GM23338 (cell line): ENCODE measurements around the gene STAP2. TPM values are rescaled to one million over a fixed set of nuclear protein-coding genes. Genes with fewer than 3 reads are reported as not detected.
A peak's percentile ranks its signal among the peaks of the same experiment; 100 is the strongest.

ENCODE experiments used
- ATAC-seq: fragments of 200-7000 bp; cut with Tn5 transposase; 3 replicates; pipeline ENCODE4 v1.9.1; 2020
- DNase-seq: peaks from one replicate; pipeline ENCODE4 v3.0.0-alpha.2; 2015; ENCODE audit warnings: low spot score
- H2AFZ ChIP-seq: fragments of 200-600 bp; sonication (generic); 2 replicates; pipeline ENCODE4 v1.8.0; 2016; ENCODE audit warnings: antibody characterized with exemption, mild to moderate bottlenecking, moderate library complexity
- H3F3A ChIP-seq: fragments of 200-600 bp; sonication (generic); replicated peaks from 2 replicates; pipeline ENCODE4 v1.8.0; 2017; ENCODE audit warnings: antibody characterized with exemption, mixed run types, low read depth
- H3K27ac ChIP-seq: fragments of 200-600 bp; sonication (generic); 2 replicates; pipeline ENCODE4 v1.6.1; 2016; ENCODE audit warnings: low read depth
- H3K27me3 ChIP-seq: fragments of 200-600 bp; sonication (generic); 2 replicates; pipeline ENCODE4 v1.8.0; 2016; ENCODE audit warnings: mild to moderate bottlenecking, mixed run types, moderate library complexity; ENCODE audit not compliant: insufficient read depth
- H3K36me3 ChIP-seq: fragments of 200-600 bp; sonication (generic); 2 replicates; pipeline ENCODE4 v1.8.0; 2016; ENCODE audit warnings: mild to moderate bottlenecking; ENCODE audit not compliant: insufficient read depth
- H3K4me1 ChIP-seq: fragments of 200-600 bp; sonication (generic); 2 replicates; pipeline ENCODE4 v1.8.0; 2016; ENCODE audit warnings: mild to moderate bottlenecking, moderate library complexity; ENCODE audit not compliant: insufficient read depth
- H3K4me2 ChIP-seq: fragments of 200-600 bp; sonication (generic); 2 replicates; pipeline ENCODE4 v1.7.1; 2017; ENCODE audit warnings: mixed run types
- H3K4me3 ChIP-seq: fragments of 200-600 bp; sonication (generic); 2 replicates; pipeline ENCODE4 v1.6.1; 2016; ENCODE audit warnings: mixed run types
- H3K79me2 ChIP-seq: fragments of 200-600 bp; sonication (generic); replicated peaks from 2 replicates; pipeline ENCODE4 v1.8.0; 2017; ENCODE audit warnings: mild to moderate bottlenecking; ENCODE audit not compliant: insufficient read depth
- H3K9me2 ChIP-seq: fragments of 200-600 bp; sonication (generic); 2 replicates; pipeline ENCODE4 v1.8.0; 2017; ENCODE audit not compliant: insufficient read depth
- H4K20me1 ChIP-seq: fragments of 200-600 bp; sonication (generic); replicated peaks from 2 replicates; pipeline ENCODE4 v1.8.0; 2017; ENCODE audit warnings: mild to moderate bottlenecking; ENCODE audit not compliant: insufficient read depth
- H3K27ac Mint-ChIP-seq: 2 replicates; pipeline ENCODE4 v1.8.0; 2020; ENCODE audit warnings: inconsistent platforms, mild to moderate bottlenecking, moderate library complexity, mixed read lengths
- H3K27me3 Mint-ChIP-seq: 3 replicates; pipeline ENCODE4 v1.8.0; 2022; ENCODE audit warnings: low read depth, mild to moderate bottlenecking, moderate library complexity, mixed read lengths, inconsistent platforms; ENCODE audit not compliant: insufficient read depth, poor library complexity
- H3K36me3 Mint-ChIP-seq: 3 replicates; pipeline ENCODE4 v1.8.0; 2021; ENCODE audit warnings: low read depth, mild to moderate bottlenecking, inconsistent platforms, moderate library complexity, mixed read lengths
- H3K4me1 Mint-ChIP-seq: 3 replicates; pipeline ENCODE4 v1.8.0; 2020; ENCODE audit warnings: mild to moderate bottlenecking, inconsistent platforms, mixed read lengths
- H3K4me3 Mint-ChIP-seq: 3 replicates; pipeline ENCODE4 v1.8.0; 2021; ENCODE audit warnings: moderate library complexity, mild to moderate bottlenecking, inconsistent platforms, mixed read lengths
- H3K9me3 Mint-ChIP-seq: 3 replicates; pipeline ENCODE4 v1.8.0; 2020; ENCODE audit warnings: moderate library complexity, mild to moderate bottlenecking, inconsistent platforms, mixed read lengths
- EZH2phosphoT487 ChIP-seq: fragments of 200-600 bp; sonication (generic); IDR thresholded peaks from one replicate; pipeline ENCODE4 v1.8.1; 2018; ENCODE audit warnings: antibody characterized with exemption; ENCODE audit not compliant: unreplicated experiment
- JUNB ChIP-seq: IDR thresholded peaks from one replicate; pipeline ENCODE4 v1.6.1; 2016; ENCODE audit warnings: antibody characterized with exemption; ENCODE audit not compliant: unreplicated experiment
- NANOG ChIP-seq: IDR thresholded peaks from 2 replicates; pipeline ENCODE4 v1.6.1; 2016; ENCODE audit warnings: antibody characterized with exemption, borderline replicate concordance
- POLR2AphosphoS5 ChIP-seq: IDR thresholded peaks from 2 replicates; pipeline ENCODE4 v1.6.1; 2016; ENCODE audit warnings: antibody characterized with exemption, low read depth
- REST ChIP-seq: IDR thresholded peaks from one replicate; pipeline ENCODE4 v1.6.1; 2018; ENCODE audit warnings: antibody characterized with exemption; ENCODE audit not compliant: unreplicated experiment
- ZNF331 ChIP-seq: fragments of 250-450 bp; sonication (Bioruptor Pico); IDR thresholded peaks from 2 replicates; pipeline ENCODE4 v1.5.0; 2020; ENCODE audit warnings: low read depth, mild to moderate bottlenecking, moderate library complexity
- polyA plus RNA-seq: library from polyadenylated mRNA; unstranded; fragments of >200 nt; fragmentation: Nextera tagmentation; extraction: Ambion mirVana; gene quantifications from 2 replicates; pipeline ENCODE4 v1.2.1, GENCODE V29; 2016
- total RNA-seq: library from RNA; depleted of rRNA; stranded (reverse); fragments of >200 nt; shearing (Covaris generic); gene quantifications from 2 replicates; pipeline ENCODE4 v1.2.3, GENCODE V29; 2014
- TF ChIP-seq, protein P1 (sequence below), 2 experiments: fragments of 200-600 bp in 1 of 2; sonication (generic) in 1 of 2; conservative IDR thresholded peaks; 2 replicates each; pipeline versions ENCODE4 v1.5.1 to v1.6.1; 2016 to 2017; ENCODE audit warnings: antibody characterized with exemption in 2 of 2, low read depth in 2 of 2, mild to moderate bottlenecking in 2 of 2, moderate library complexity in 1 of 2

Gene STAP2
- total and polyA plus RNA-seq, 2 experiments from 2014 or later: 15.1 to 20.7 TPM

- TF ChIP-seq REST: no peak
- no peak for TF ChIP-seq EZH2phosphoT487
These were observed 46.1 kb downstream of the STAP2 start (continued) for GRCh38 chr19:4292515-4292914.

DNA sequence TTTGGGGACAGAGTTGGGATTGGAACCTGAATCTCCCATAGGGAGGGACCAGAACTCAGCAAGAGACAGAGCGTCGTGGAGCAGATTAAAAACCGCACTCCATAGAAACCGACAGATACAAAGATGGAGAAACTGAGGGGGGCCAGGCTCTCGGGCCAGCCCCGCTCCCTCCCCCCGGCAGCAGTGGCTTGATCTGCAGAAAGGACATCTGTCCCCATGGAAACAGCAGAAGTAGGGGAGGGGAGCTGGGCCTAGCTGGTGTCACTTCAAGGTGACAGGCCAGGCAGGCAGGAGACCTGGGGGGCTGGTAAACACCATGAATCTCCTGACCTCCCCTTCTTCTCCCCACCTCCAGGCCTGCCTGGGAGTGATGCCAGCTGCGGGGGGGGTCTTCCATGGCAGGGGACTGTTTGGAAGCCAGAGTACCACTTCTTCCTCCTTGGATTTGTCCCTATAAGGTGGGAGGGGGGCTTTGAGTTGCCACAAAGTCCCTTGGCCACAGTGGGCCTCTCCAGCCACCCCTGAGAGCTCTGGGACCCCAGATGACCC, 47.4 kb downstream of the STAP2 start:
- Mint-ChIP-seq H3K9me3 (no peaks in the 10 kb centered on the region), H3K36me3 (no peaks in the 10 kb centered on the region), H3K27me3 (peaks cover 10% of the 10 kb centered on the region), H3K4me1 (peaks cover 5% of the 10 kb centered on the region; the same call in 1 of the 3 replicates), H3K27ac (no peak overlapping the region), H3K4me3 (no peak overlapping the region)
- no peak for DNase-seq
- H3F3A ChIP-seq: no peaks in the 10 kb centered on the region
- no peaks in the 10 kb centered on the region for H3K79me2 ChIP-seq
- no peaks in the 10 kb centered on the region for H3K4me1 ChIP-seq
- no peaks in the 10 kb centered on the region for H3K9me2 ChIP-seq
- H4K20me1 ChIP-seq: no peaks in the 10 kb centered on the region
- H3K4me3 ChIP-seq: no peak overlapping the region
- no peak for ATAC-seq
- H3K4me2 ChIP-seq: no peak overlapping the region
- H3K36me3 ChIP-seq: no peaks in the 10 kb centered on the region
- H2AFZ ChIP-seq: no peak overlapping the region
- no peaks in the 10 kb centered on the region for H3K27me3 ChIP-seq
- TF ChIP-seq ZNF331: no peak
- TF ChIP-seq JUNB: no peak
- no peak for TF ChIP-seq NANOG
- no peak overlapping the region for H3K27ac ChIP-seq

DNA sequence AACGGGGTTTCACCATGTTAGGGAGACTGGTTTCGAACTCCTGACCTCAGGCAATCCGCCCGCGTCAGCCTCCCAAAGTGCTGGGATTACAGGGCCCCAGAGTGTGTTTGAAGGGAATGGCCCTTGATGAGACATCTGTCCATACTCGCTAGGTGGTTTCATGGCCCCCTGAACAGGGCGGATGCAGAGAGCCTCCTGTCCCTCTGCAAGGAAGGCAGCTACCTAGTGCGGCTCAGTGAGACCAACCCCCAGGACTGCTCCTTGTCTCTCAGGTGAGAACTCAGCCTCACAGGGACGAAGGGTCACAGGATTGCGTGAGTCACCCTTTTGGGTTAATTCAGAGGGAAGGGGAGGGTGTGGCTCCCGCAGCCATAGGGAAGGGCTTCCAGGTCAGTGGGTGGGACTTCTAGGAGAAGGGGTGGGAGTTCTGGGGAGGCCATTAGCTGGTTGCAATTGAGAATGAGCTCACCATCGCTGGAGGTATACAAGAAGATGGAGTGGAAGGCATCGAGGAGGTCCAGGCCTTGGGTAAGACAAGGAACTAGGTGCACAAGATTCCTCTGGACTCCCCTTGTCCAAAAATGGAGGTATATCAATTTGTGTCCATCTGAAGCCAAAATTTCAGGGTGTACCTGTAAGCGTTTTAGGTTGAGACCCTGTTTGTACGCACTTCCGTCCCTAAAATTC, 50.4 kb downstream of the STAP2 start:
- ATAC-seq (peak; percentile 16), DNase-seq (peak; percentile 59)
- Histone ChIP-seq H3K27me3 (no peaks in the 10 kb centered on the region), H2AFZ (no peak overlapping the region), H3K4me2 (no peak overlapping the region), H3K4me3 (no peak overlapping the region), H3F3A (no peaks in the 10 kb centered on the region), H3K36me3 (no peaks in the 10 kb centered on the region), H3K4me1 (no peaks in the 10 kb centered on the region), H4K20me1 (no peaks in the 10 kb centered on the region), H3K27ac (no peak overlapping the region), H3K9me2 (no peaks in the 10 kb centered on the region), H3K79me2 (no peaks in the 10 kb centered on the region)
- Mint-ChIP-seq H3K9me3 (no peaks in the 10 kb centered on the region), H3K4me1 (peaks cover 4% of the 10 kb centered on the region; the same call in 1 of the 3 replicates), H3K36me3 (no peaks in the 10 kb centered on the region), H3K27me3 (peaks cover 3% of the 10 kb centered on the region), H3K27ac (no peak overlapping the region), H3K4me3 (no peak overlapping the region)
- TF ChIP-seq, protein P1, sequence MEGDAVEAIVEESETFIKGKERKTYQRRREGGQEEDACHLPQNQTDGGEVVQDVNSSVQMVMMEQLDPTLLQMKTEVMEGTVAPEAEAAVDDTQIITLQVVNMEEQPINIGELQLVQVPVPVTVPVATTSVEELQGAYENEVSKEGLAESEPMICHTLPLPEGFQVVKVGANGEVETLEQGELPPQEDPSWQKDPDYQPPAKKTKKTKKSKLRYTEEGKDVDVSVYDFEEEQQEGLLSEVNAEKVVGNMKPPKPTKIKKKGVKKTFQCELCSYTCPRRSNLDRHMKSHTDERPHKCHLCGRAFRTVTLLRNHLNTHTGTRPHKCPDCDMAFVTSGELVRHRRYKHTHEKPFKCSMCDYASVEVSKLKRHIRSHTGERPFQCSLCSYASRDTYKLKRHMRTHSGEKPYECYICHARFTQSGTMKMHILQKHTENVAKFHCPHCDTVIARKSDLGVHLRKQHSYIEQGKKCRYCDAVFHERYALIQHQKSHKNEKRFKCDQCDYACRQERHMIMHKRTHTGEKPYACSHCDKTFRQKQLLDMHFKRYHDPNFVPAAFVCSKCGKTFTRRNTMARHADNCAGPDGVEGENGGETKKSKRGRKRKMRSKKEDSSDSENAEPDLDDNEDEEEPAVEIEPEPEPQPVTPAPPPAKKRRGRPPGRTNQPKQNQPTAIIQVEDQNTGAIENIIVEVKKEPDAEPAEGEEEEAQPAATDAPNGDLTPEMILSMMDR (conservative IDR thresholded peaks at IDR 0.05; ENCODE audit: low read depth in 2 of 2): no peak
- TF ChIP-seq ZNF331 (no peak), NANOG (no peak), POLR2AphosphoS5 (no peak)
